Measurements from ENCODE around the gene LRP11. TPM values are rescaled to one million over a fixed set of nuclear protein-coding genes. Genes with fewer than 3 reads are reported as not detected.
"Not testable (repeated sequence)": the region's sequence is repeated elsewhere in the genome, so short reads cannot be mapped to it uniquely, and the experiment has no call there.

LRP11 gene
- total RNA-seq, 1 donor from 2014 or later, result 18.8 TPM

DNA sequence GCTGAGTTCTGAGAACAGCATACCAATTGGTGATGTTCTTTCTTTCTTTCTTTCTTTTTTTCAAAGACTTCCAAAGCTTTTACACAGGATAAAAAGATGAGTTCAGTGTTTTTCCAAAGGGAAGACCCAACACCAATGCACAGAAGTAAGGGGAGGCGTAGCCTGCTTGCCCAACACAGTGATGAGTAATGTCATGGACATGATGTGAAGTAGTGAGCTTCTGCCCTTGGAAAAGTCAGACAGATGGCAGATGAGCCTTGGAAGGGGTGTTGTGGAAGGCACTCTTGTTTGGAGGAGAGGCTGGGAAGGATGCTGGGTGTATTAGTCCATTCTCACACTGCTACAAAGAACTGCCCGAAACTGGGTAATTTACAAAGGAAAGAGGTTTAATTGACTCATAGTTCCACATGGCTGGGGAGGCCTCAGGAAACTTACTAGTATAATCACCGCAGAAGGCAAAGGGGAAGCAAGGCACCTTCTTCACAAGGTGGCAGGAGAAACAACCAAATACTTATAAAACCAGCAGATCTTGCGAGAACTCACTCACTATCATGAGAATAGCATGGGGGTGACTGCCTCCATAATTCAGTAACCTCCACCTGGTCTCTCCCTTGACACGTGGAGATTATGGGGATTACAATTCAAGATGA lies 12.6 kb downstream of the LRP11 start:
- DNase-seq (ENCODE audit: low read depth in 2 of 2), result peak in 1 of 2 donors; percentile 21

DNA sequence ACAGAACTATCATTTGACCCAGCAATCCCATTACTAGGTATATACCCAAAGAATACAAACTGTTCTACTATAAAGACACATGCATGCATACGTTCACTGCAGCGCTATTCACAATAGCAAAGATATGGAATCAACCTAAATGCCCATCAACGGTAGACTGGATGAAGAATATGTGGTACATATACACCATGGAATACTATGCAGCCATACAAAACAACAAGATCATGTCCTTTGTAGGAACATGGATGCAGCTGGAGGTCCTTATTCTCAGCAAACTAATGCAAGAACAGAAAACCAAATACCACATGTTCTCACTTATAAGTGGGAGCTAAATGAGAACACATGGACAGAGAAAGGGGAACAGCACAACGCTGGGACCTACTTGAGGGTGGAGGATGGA lies 15.8 kb downstream of the LRP11 start:
- DNase-seq (ENCODE audit: low read depth in 2 of 2), result not testable (repeated sequence)

DNA sequence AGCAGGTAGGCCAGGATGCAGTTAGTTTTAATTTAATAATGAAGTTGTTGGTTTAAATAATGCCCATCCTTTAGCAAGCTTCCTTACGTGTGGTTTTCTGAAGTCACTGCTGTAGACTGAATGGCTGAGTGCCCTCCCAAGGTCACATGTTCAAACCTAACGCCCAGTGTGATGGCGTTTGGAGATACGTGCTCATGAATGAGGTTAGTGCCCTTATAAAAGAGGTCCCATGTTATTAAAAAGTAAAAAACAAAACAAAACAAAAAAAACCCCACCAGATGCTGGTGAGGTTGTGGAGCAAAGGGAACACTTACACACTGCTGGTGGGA lies 16.3 kb downstream of the LRP11 start:
- no peak for DNase-seq (ENCODE audit: low read depth in 2 of 2)

DNA sequence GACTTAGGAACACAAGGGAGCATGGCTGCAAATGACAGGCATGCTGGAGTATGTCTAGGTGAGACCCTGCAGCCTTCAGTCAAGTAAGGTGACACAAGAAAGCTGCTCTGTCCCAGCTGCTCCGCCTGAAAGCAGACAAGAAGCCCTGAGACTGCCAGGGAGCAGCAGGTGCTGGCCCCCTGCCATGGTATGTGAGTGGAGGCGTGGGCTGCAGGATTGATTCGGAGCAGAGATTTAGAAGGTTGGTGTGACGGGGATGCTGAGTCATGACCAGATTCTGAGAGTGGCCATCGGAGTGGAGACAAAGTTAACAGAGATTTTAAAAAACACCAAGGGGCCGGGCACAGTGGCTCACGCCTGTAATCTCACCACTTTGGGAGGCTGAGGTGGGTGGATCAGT lies 17.8 kb downstream of the LRP11 start:
- DNase-seq (ENCODE audit: low read depth in 2 of 2), result peak in 1 of 2 donors; percentile 63

DNA sequence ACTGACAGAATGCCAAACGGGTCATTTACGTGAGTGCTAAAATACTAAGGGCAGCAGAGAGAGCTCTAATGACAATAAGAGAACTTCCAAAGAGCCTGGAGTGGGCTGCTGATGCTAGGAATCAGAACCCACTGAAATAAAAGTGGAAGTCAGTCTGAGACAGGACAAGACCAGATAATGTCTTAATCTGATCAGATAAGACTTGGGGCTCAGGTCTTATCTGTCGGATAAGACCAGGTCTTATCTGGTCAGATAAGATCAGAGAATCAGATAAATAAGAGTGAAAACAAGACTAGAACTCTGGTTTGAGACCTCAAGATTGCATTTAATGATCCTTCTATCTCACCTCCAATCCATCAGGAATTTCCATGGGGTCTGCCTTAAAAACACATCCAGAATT lies 18.6 kb downstream of the LRP11 start:
- no peak for DNase-seq (ENCODE audit: low read depth in 2 of 2)

DNA sequence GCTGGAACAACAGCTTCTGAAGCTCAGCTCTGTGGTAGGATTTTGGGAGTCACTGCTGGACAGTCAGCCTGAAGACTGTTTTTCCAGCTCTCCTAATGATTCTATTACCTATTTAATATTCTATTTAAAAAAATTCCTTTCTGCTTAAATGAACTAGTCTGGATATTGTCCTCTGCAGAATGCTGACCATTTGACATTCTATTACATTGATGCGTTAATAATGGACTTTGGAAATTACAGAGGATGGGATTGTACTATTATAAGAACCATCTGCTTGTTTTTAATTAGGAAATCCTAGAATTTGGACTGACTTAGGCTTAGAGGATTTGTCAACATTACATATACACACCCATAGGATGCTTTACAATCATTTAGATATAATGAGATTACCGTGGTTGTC lies 19.7 kb downstream of the LRP11 start:
- DNase-seq (ENCODE audit: low read depth in 2 of 2), result no peak

DNA sequence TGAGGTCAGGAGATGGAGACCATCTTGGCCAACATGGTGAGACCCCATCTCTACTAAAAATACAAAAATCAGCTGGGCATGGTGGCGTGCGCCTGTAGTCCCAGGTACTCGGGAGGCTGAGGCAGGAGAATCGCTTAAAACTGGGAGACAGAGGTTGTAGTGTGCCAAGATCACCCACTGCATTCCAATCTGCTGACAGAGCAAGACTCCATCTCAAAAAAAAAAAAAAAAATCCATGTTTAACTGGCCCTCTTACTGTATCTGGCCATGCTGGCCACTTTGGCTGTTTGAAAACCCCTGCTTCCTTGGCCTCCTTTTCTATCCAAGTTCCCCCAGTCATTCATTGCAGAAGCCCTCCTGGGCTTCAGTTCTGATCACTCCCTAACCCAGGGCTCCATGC lies 20.1 kb downstream of the LRP11 start:
- DNase-seq (ENCODE audit: low read depth in 2 of 2), result not testable (repeated sequence)

DNA sequence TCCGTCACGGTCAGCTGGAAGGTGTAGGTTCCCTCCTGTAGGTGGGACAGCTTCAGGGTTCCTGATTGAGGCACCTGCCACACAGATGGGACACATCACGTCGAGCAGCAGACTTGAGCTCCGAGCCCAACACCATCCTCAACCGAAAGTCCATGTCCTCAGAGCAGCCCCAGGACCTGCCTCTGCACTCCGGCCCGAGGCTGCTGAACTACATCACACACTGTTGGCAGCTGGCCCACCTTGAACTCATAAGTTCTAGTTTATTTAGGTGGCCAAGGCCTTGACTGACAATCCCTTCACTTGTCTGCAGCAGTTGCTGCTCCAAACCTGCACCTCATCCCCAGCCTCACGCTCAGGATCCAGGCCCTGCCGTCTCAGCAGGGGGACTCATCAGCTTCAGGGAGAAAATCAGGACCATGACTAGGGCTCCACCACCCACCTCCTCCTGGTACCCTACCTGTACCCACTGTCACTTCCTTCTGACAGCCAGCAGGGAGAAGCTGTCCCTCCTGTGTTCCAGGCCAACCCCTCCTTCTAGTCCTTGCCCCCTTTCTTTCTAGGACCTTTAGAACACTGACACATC lies 21.0 kb downstream of the LRP11 start:
- DNase-seq (ENCODE audit: low read depth in 2 of 2), result no peak

DNA sequence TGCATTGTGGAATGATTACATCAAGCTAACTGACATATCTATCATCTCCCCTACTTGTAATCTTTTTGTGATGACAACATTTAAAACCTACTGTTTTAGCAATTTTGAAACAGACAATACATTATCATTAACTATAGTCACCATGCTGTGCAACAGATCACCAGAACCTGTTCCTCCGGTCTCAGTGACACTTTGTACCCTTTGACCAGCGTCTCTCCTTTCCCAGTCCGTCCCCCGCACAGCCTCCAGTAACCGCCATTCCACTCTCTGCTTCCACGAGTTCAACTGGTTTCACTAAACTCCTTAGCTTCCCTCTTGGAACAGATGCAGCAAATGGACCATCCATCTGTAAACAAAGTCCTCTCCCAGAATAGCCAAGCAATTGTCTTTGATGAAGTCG lies 21.8 kb downstream of the LRP11 start:
- DNase-seq (ENCODE audit: low read depth in 2 of 2), result no peak

DNA sequence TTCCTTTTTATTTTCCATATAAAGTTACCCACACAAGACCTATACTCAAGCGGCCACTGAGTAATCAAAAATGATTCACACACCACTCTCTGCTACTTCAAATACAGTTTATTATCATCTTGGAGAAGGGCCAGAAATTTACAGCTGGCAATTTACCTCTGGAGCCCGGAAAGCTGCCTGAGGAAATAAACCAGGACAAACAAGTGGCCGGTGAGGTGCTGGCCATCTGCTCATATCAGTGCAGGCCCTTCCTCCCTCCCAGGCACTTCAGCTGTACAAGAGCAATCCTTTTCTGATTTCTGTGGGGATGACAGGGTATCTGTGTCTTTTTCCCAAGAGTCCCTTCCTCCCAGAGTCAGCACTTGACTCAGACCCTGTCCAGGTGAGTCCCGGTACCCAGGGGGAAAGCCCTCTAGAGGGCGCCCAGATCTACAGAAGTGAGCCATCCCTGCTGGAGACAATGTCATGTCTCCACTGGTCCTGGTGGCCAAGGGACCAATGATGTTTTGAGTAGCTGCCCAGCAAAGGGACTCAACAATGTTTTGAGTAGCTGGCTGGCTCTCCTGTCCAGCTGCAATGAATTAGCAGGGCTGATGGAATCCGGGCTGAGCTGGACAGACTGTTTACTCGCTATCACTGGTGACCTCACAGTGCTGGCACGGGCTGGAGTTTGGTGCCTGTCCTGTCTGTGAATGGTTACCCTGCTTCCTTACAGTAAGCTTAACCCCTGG lies 23.6 kb downstream of the LRP11 start:
- peak; percentile 62 to 85 for DNase-seq (ENCODE audit: low read depth in 2 of 2)

DNA sequence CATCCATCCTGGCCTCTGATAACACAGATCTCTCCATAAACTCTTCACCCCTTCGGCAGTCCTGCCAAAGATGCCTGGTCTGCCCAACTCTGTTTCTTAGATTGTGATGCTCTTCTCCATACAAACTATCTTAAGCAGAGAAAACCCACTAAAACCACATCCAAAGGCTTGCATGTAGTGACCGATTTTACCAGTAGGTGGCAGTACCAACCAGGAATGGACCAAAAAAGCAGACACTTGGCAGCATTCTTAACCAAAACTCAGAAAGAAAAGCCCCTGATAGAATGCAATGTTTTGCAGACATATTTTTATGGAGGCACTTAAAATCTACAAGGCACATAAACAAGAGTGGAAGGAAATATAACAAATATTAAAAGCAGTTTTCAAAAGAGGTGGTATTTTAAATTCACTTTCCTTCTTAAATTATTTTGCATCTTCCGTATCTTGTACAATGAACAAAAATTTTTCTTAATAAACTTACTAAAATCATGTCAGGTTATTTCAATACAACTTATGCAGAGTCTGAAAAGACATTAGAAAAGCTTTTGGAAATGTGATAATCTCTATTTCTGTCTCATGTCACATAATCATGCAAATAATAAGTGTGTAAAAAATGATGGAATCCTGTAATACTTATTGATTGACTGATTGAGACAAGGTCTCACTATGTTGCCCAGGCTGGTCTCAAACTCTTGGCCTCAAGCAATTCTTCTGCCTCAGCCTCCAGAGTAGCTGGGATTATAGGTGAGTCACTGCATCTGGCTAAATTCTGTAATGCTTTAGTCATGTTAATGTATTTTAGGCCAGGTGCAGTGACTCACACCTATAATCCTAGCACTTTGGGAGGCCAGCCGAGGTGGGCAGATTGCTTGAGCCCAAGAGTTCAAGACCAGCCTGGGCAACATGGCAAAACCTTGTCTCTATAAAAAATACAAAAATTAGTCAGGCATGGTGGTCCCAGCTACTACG lies 29.4 kb downstream of the LRP11 start:
- peak; percentile 71 to 75 for DNase-seq (ENCODE audit: low read depth in 2 of 2)

DNA sequence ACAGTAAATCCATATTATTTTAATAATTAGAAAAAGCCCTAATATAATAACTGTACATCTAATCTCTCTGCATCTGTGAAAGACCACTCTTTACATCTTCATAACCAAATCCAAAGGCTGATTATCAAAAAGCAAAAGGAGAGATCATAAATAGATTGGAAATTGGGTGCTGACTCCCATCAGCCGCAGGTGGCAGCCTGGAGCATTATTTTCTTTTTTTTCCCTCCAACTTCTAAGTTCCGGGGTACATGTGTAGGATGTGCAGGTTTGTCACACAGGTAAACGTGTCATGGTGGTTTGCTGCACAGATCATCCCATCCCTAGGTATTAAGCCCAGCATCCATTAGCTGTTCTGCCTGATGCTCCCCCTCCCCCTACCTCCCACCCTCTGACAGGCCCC lies 30.5 kb downstream of the LRP11 start:
- DNase-seq (ENCODE audit: low read depth in 2 of 2), result no peak

DNA sequence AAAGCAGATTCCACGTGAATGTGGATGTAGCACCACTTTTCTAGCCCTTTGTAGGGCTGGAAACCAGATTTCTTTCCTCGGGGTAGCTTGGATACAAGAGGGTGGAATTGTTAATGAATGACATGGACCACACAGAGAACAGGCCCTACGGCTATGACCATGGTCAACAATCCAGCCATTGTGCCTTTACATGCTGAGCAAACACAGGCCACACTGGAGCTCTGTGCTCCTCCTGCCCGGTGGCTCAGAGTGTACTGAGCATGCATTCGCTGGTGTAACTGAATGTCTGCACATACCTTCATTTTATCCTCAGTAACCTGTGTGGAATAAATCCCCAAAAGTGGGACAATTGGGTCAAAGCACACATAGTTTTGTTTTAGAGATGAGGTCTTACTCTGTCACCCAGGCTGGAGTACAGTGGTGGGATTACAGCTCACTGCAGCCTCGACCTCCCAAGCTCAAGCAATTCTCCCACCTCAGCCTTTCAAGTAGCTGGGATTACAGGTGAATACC lies 32.8 kb downstream of the LRP11 start:
- no peak for DNase-seq (ENCODE audit: low read depth in 2 of 2)

DNA sequence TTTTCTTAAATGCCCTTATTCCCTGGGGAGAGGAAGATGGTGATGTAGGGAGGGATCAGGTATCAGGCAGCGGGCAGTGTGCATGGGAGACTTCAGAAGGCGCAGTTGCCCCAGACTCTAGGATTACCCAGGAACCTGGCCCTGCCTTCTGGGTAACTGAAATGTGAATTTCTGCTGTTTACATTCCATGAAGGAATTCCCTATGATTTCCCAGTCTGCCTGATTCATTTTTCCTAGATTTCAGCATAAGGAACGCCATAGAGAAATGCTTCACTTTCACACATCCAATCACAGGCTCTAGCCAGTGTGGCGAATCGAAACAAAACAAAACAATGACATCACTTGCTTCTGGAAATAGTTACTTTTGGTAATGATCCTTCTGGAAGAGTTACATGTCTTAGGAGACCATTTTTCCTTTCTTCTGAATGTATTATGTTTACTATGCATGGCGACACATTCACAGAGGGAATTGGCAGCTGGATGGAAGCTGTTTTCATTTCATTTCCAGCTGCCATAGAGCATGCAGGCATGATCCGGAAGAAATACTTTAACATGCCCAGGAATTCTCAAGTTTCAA lies 33.3 kb downstream of the LRP11 start:
- no peak for DNase-seq (ENCODE audit: low read depth in 2 of 2)

DNA sequence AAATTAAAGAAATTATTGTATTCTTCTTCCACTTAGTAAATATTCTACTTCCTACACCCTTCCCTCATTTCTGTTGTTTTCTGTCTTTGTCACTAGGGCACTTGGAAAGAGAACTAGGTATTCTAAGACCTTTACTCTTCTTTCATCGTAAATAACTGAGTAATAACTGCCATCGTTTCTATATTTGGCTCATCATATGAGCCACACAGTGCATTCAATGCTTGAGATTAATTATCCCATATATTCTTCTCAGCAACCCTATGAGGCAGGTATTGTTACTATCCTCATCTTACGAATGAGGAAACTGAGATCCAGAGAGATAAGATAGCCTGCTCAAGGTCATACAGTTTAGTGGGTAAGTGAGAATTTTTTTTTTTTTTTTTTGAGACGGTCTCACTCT lies 38.9 kb downstream of the LRP11 start:
- DNase-seq (ENCODE audit: low read depth in 2 of 2), result no peak

DNA sequence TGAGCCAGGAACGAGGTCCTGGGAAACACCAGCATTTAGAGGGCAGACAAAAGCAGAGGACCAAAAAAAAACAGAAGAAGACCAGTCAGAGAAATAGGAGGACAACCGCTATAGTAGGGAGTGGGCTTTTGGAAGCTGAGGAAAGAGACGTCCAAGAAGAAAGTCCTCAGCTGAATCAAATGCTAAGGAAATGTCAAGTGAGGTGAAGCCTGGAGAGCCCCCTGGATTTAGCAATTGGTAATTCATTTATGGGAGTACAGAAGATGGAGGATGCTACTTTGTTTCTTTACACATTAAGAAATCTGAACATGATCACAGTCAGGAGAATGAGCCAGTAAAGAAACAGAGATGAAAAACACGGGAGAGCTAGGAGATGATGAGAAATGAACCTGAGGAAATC lies 41.1 kb downstream of the LRP11 start:
- no peak for DNase-seq (ENCODE audit: low read depth in 2 of 2)

DNA sequence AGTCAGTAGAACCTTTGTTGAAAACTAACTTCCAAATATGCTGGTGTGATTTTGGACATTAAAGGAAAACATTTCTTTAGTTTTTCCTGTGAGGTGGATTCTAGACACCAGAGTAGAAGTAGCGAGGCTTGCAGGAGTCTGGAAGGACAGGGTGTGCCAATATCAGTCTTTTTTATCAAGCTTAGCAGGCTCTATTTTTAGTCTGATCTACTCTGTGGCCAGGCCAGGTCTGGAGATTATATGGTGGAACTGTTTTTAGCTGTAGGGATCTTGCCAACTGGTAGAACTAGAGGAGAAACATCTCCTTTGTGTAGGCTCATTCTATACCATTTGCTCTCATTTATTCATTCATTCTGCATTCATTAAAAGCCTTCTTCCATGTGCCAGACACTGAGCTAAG lies 42.7 kb downstream of the LRP11 start:
- DNase-seq (ENCODE audit: low read depth in 2 of 2), result no peak

DNA sequence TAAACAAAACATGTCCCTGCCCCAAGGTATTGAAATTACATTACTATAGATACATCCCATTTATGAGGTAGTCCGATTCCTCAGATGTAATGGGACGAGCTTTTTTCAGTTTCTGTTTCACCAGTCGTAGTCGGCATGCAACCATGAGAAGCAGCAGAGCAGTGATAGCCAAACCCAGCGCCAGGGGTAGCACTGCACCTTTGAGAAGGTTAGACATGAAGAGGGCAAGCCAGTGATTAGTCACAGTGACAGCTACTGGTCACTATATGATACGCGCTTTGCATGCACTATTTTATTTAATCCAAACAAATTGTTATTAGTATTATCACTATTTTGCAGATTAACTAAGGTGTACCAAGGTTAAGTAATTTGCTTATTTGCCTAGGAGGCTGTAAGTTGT lies 43.7 kb downstream of the LRP11 start:
- no peak for DNase-seq (ENCODE audit: low read depth in 2 of 2)

DNA sequence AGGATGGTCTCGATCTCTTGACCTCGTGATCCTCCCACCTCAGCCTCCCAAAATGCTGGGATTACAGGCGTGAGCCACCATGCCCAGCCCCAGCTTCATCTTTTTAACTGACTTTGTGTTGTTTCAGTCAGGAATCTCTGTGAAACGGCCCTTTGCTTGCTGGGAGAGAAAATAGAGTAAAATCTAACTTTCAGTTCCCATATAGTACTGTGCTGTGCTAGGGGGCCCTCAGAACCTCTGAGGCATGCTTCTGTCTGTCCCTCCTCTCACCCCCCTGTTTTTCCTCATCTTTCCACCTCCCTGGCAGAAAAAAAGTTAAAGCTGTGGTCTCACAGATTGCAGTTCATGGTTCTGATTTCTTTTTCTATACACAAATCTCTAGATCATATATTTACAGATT lies 48.4 kb downstream of the LRP11 start:
- no peak for DNase-seq (ENCODE audit: low read depth in 2 of 2)

DNA sequence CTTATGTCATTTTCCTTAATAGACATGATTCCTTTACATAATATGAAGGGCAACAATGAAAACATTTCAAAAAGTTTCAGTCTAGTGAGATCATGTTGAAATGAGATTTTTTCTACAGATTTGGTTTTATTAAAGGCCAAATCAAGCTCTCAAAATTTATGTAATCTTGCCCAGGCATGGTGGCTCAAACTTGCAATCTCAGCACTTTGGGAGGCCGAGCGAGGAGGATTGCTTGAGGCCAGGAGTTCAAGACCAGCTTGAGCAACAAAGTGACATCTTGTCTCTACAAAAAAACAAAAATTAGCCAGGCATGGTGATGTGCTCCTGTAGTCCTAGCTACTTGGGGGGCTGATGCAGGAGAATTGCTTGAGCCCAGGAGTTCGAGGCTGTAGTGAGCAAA lies 50.8 kb downstream of the LRP11 start:
- DNase-seq (ENCODE audit: low read depth in 2 of 2), result no peak

DNA sequence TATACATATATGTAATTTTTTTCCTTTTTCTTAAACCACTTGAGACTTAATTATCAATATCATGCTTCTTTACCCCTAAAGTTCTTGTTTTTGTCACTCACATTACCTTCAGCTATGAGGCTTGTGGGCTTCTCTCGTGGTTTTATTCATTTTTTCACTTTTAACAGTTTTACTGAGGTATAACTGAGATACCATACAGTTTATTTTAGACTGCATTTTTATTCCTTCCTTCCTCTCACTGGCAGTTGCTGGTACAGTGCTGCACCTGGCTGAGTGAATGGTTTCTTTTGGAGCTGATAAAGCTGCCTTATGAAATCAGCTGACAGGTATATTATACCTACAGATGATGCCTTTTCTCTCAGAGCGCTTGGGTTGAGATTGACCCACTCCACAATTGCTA lies 54.4 kb downstream of the LRP11 start:
- no peak for DNase-seq (ENCODE audit: low read depth in 2 of 2)

All from lung microvascular endothelial cell (primary cell).